Measurements from ENCODE around the gene ANXA1.

ANXA1 gene

GRCh38 chr9:73206851-73207250 lies 55.2 kb downstream of the ANXA1 start:
- DNase-seq (ENCODE audit: low read depth, low spot score): no peak

GRCh38 chr9:73210886-73211666 lies 59.4 kb downstream of the ANXA1 start:
- no peak for DNase-seq (ENCODE audit: low read depth, low spot score)

- no peak for DNase-seq (ENCODE audit: low read depth, low spot score)
Observed at GRCh38 chr9:73213300-73213699, 61.6 kb downstream of the ANXA1 start.

- DNase-seq (ENCODE audit: low read depth, low spot score): no peak
Observed at GRCh38 chr9:73215249-73215648, 63.6 kb downstream of the ANXA1 start.

- DNase-seq (ENCODE audit: low read depth, low spot score): no peak
Observed at GRCh38 chr9:73216100-73216499, 64.4 kb downstream of the ANXA1 start.
